Endothelial cell of umbilical vein (primary cell): ENCODE measurements around the gene KCNJ6. TPM values are rescaled to one million over a fixed set of nuclear protein-coding genes. Genes with fewer than 3 reads are reported as not detected.

ENCODE experiments used
- BruUV-seq: library from RNA; stranded (reverse); fragments of 400-500 nt; replicated peaks from 2 replicates; lab custom pipeline; 2021; lab: Mats Ljungman, UMichigan
- CTCF ChIA-PET: fragments of 300-600, 350-600 bp; sonication (Branson Sonifier 250); formaldehyde crosslinking; loops from one replicate; lab custom pipeline; 2021; ENCODE audit warnings: antibody characterized with exemption, inconsistent platforms; lab: Charles Lee
- POLR2A ChIA-PET: fragments of 300-600, 350-600 bp; sonication (Branson Sonifier 250); formaldehyde crosslinking; loops from one replicate; lab custom pipeline; 2021; ENCODE audit warnings: antibody characterized with exemption, inconsistent platforms; lab: Charles Lee
- DNase-seq: peaks from one replicate; pipeline ENCODE4 v3.0.0-alpha.2; 2011; ENCODE audit warnings: low read depth, low spot score
- FAIRE-seq: peaks from 2 replicates; lab custom pipeline; 2011; peaks lifted over from hg19 to GRCh38; lab: Jason Lieb, UNC
- H2AFZ ChIP-seq: 2 replicates; pipeline ENCODE4 v1.6.0; 2012; ENCODE audit warnings: low read depth, low read length, control low read depth, inconsistent platforms
- H3K27ac ChIP-seq: 2 replicates; pipeline ENCODE4 v1.5.1; 2011; ENCODE audit warnings: low read depth, mild to moderate bottlenecking, control low read depth, low read length, moderate library complexity; ENCODE audit not compliant: insufficient read depth
- H3K27me3 ChIP-seq, 2 experiments: 2 replicates each; pipeline versions ENCODE4 v1.6.0 to v1.6.1; 2011; ENCODE audit warnings: low read length in 2 of 2, mixed read lengths in 1 of 2; ENCODE audit not compliant: control insufficient read depth in 2 of 2, insufficient read depth in 2 of 2
- H3K36me3 ChIP-seq, 2 experiments: 2 replicates in 1 of 2; 3 replicates in 1 of 2; pipeline ENCODE4 v1.5.1; 2011; ENCODE audit warnings: low read length in 2 of 2, mild to moderate bottlenecking in 1 of 2, moderate library complexity in 1 of 2; ENCODE audit not compliant: control insufficient read depth in 2 of 2, insufficient read depth in 2 of 2; ENCODE audit errors: extremely low read depth in 1 of 2
- H3K4me1 ChIP-seq: 3 replicates; pipeline ENCODE4 v1.5.1; 2011; ENCODE audit warnings: mild to moderate bottlenecking, low read length; ENCODE audit not compliant: control insufficient read depth, insufficient read depth; ENCODE audit errors: extremely low read depth
- H3K4me2 ChIP-seq: 2 replicates; pipeline ENCODE4 v1.6.1; 2011; ENCODE audit warnings: low read length, control low read depth, mixed read lengths; ENCODE audit not compliant: insufficient read depth
- H3K4me3 ChIP-seq, 3 experiments: fragments of 200-600 bp in 1 of 3; sonication (generic), shearing (Covaris generic) in 1 of 3; replicated peaks in 1 of 3; 2 replicates each; pipeline ENCODE4 v1.5.1; 2011 to 2016; ENCODE audit warnings: control low read depth in 3 of 3, low read length in 3 of 3, mild to moderate bottlenecking in 2 of 3, inconsistent platforms in 1 of 3, low read depth in 1 of 3, moderate library complexity in 1 of 3; ENCODE audit not compliant: insufficient read depth in 1 of 3
- H3K79me2 ChIP-seq: 2 replicates; pipeline ENCODE4 v1.6.0; 2012; ENCODE audit warnings: low read length, inconsistent platforms; ENCODE audit not compliant: control insufficient read depth, insufficient read depth
- H3K9ac ChIP-seq: replicated peaks from 2 replicates; pipeline ENCODE3; 2011; ENCODE audit warnings: low read length, control low read depth; ENCODE audit not compliant: insufficient read depth; ENCODE audit errors: extremely low read depth
- H3K9me1 ChIP-seq: replicated peaks from 3 replicates; pipeline ENCODE4 v1.6.0; 2011; ENCODE audit warnings: mild to moderate bottlenecking, low read length; ENCODE audit not compliant: control insufficient read depth, insufficient read depth; ENCODE audit errors: extremely low read depth
- H3K9me3 ChIP-seq: replicated peaks from 2 replicates; pipeline ENCODE4 v1.5.1; 2012; ENCODE audit warnings: low read length, inconsistent platforms; ENCODE audit not compliant: control insufficient read depth, insufficient read depth
- H4K20me1 ChIP-seq: replicated peaks from 2 replicates; pipeline ENCODE3; 2011; ENCODE audit warnings: mild to moderate bottlenecking, low read length; ENCODE audit not compliant: control insufficient read depth, insufficient read depth; ENCODE audit errors: extremely low read depth
- EZH2 ChIP-seq: IDR thresholded peaks from 2 replicates; pipeline ENCODE4 v1.6.1; 2012; ENCODE audit warnings: borderline replicate concordance, low read depth, mild to moderate bottlenecking, moderate library complexity, low read length, inconsistent platforms; ENCODE audit not compliant: severe bottlenecking
- FOS ChIP-seq: IDR thresholded peaks from 2 replicates; pipeline ENCODE4 v1.6.1; 2011; ENCODE audit warnings: mild to moderate bottlenecking, low read length, moderate library complexity, borderline replicate concordance; ENCODE audit not compliant: insufficient read depth
- GATA2 ChIP-seq: IDR thresholded peaks from 2 replicates; pipeline ENCODE4 v1.7.0; 2011; ENCODE audit warnings: low read depth, mild to moderate bottlenecking, moderate library complexity, mixed read lengths, low read length; ENCODE audit not compliant: insufficient read length, insufficient read depth
- JUN ChIP-seq: IDR thresholded peaks from 2 replicates; pipeline ENCODE4 v1.6.1; 2011; ENCODE audit warnings: borderline replicate concordance, low read depth; ENCODE audit not compliant: insufficient read length, insufficient read depth
- MYC ChIP-seq: IDR thresholded peaks from one replicate; pipeline ENCODE4 v1.6.1; 2011; ENCODE audit warnings: mild to moderate bottlenecking, low read depth, low read length
- POLR2A ChIP-seq: IDR thresholded peaks from 2 replicates; pipeline ENCODE4 v1.6.1; 2012; ENCODE audit warnings: low read depth, mild to moderate bottlenecking, control low read depth, low read length
- POLR2AphosphoS5 ChIP-seq: IDR thresholded peaks from 2 replicates; pipeline ENCODE4 v1.6.1; 2012; ENCODE audit warnings: low read depth, mild to moderate bottlenecking, control low read depth, low read length, moderate library complexity; ENCODE audit not compliant: insufficient read depth
- dilution Hi-C: fragments of 300-500 bp; cut with MboI; formaldehyde crosslinking; loops from one replicate; pipeline ENCODE4 v1.15.0; 2019; ENCODE audit warnings: low sequenced_read_pairs; ENCODE audit not compliant: extremely low pct_ligation_motif_present
- intact Hi-C: fragments of 100-400 bp; cut with micrococcal nuclease; formaldehyde crosslinking; loops from one replicate; pipeline ENCODE4 v1.10.0; 2022
- polyA plus RNA-seq, 4 experiments: library from polyadenylated mRNA; depleted of rRNA in 3 of 4; stranded (reverse) in 3 of 4; unstranded in 1 of 4; fragments of >200 nt; gene quantifications; 2 replicates each; pipeline versions ENCODE4 v1.2.1 to v1.2.3, GENCODE V29; 2011 to 2012; ENCODE audit warnings: missing spikeins in 1 of 4
- total RNA-seq: library from RNA; stranded (reverse); gene quantifications from 2 replicates; pipeline ENCODE4 v1.2.3, GENCODE V29; 2021
- TF ChIP-seq, protein P1 (sequence below), 2 donors: IDR thresholded peaks; 1 replicate in 1 of 2; 2 replicates in 1 of 2; pipeline ENCODE4 v1.5.1; 2011; ENCODE audit warnings: low read length in 2 of 2, mild to moderate bottlenecking in 2 of 2, moderate library complexity in 2 of 2, control low read depth in 1 of 2, inconsistent platforms in 1 of 2, low read depth in 1 of 2; ENCODE audit not compliant: insufficient read depth in 1 of 2; ENCODE audit errors: extremely low read depth in 1 of 2
- TF ChIP-seq, protein P2 (sequence below): IDR thresholded peaks from 2 replicates; pipeline ENCODE4 v1.6.1; 2011; ENCODE audit not compliant: insufficient read depth, insufficient read length

The KCNJ6 gene
- total and polyA plus RNA-seq, 2 donors (not counting 3 experiments of a cell fraction or from before 2014, with no cell fraction given) = not detected

DNA sequence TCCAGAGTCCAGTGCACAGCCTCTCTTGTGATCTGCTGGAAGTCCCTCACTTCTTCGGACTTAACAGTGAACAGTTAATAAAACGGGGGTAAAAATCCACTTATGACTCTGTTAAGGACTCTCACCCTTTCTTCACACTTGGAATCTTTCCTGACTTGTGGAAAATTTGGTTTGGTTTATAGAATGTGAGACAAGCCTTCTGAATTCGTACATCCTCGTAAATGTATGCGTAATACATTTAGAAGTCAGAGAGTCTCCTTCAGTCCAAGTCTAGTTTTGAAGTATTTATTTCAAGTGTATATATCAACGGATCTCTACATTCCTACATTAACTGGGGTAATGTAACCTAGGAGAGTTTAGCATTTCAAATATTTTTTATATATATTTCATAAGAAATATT is 270.4 kb downstream of the KCNJ6 start:
- H2AFZ ChIP-seq = no peak overlapping the region
- POLR2A ChIA-PET = interaction anchor here (0.6 kb wide), 1 partner anchor 82 kb away, joined by 3 read pairs; no protein-coding TSS in a partner anchor
- H3K9ac ChIP-seq = no peak overlapping the region
- no peaks in the 10 kb centered on the region for H3K9me1 ChIP-seq
- FAIRE-seq = no peak
- CTCF ChIA-PET = interaction anchor here (1.2 to 1.9 kb wide), 2 partner anchors 29 to 149 kb away, joined by 4 to 5 read pairs; no protein-coding TSS in a partner anchor
- H3K79me2 ChIP-seq = no peaks in the 10 kb centered on the region
- DNase-seq = no peak
- no peaks in the 10 kb centered on the region for H3K27me3 ChIP-seq
- BruUV-seq = no TSS peak
- intact Hi-C loops = loop anchor here (5.0 to 10.0 kb wide), 2 partner anchors 181 to 279 kb away; partner anchors contain the start of gene DYRK1A
- H3K4me2 ChIP-seq = no peak overlapping the region
- H3K27ac ChIP-seq = peak overlapping the region; percentile 84
- peaks cover 33% of the 10 kb centered on the region for H3K4me1 ChIP-seq
- no peaks in the 10 kb centered on the region for H3K36me3 ChIP-seq
- H3K9me3 ChIP-seq = no peaks in the 10 kb centered on the region
- no peak for TF ChIP-seq FOS
- no peak for TF ChIP-seq POLR2AphosphoS5
- TF ChIP-seq, protein P1, sequence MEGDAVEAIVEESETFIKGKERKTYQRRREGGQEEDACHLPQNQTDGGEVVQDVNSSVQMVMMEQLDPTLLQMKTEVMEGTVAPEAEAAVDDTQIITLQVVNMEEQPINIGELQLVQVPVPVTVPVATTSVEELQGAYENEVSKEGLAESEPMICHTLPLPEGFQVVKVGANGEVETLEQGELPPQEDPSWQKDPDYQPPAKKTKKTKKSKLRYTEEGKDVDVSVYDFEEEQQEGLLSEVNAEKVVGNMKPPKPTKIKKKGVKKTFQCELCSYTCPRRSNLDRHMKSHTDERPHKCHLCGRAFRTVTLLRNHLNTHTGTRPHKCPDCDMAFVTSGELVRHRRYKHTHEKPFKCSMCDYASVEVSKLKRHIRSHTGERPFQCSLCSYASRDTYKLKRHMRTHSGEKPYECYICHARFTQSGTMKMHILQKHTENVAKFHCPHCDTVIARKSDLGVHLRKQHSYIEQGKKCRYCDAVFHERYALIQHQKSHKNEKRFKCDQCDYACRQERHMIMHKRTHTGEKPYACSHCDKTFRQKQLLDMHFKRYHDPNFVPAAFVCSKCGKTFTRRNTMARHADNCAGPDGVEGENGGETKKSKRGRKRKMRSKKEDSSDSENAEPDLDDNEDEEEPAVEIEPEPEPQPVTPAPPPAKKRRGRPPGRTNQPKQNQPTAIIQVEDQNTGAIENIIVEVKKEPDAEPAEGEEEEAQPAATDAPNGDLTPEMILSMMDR (IDR thresholded peaks at IDR 0.05; ENCODE audit: extremely low read depth in 1 of 2, insufficient read depth in 1 of 2, low read depth in 1 of 2, low read length in 2 of 2) = no peak
- no peaks in the 10 kb centered on the region for H4K20me1 ChIP-seq
- dilution Hi-C loops = no loop called here
- H3K4me3 ChIP-seq = no peak overlapping the region

DNA sequence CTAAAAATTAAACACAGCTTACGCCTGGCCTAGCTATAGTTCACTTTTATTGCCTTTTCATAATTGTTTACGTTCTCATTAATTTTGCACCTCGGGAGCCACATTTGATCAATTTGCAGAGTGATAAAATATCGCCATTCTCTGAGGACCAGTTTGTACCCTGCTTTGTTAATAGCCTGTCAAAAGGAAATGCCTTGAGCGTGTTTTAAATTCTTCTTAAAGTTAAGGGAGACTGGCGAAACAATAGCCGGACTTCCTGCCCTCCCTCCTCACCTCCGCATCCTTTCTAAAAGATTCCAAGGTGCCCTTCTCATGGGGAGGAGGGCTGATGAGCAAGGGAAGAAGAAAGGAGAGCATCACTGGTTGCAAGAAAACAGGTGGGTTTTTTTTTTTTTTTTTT is 271.6 kb downstream of the KCNJ6 start:
- H3K79me2 ChIP-seq = no peaks in the 10 kb centered on the region
- no peaks in the 10 kb centered on the region for H3K9me3 ChIP-seq
- peak overlapping the region; percentile 92 for H3K4me2 ChIP-seq
- peak overlapping the region in 1 of 3 experiments; percentile 43 for H3K4me3 ChIP-seq
- intact Hi-C loops = loop anchor here (1.0 to 10.0 kb wide), 4 partner anchors 15 to 277 kb away; partner anchors contain the start of gene DYRK1A
- H3K27ac ChIP-seq = peak overlapping the region; percentile 84
- dilution Hi-C loops = no loop called here
- no peaks in the 10 kb centered on the region for H3K36me3 ChIP-seq
- H4K20me1 ChIP-seq = no peaks in the 10 kb centered on the region
- H3K27me3 ChIP-seq = no peaks in the 10 kb centered on the region
- peak overlapping the region; percentile 23 for H2AFZ ChIP-seq
- DNase-seq (peak; percentile 80), FAIRE-seq (peak; percentile 89)
- ChIA-PET CTCF (interaction anchor here (0.7 to 1.9 kb wide), 3 partner anchors 8 to 148 kb away, joined by 3 to 5 read pairs (median 3); no protein-coding TSS in a partner anchor), POLR2A (no interaction called here)
- no peaks in the 10 kb centered on the region for H3K9me1 ChIP-seq
- H3K9ac ChIP-seq = peak overlapping the region; percentile 52
- H3K4me1 ChIP-seq = peaks cover 39% of the 10 kb centered on the region
- BruUV-seq = no TSS peak
- TF ChIP-seq JUN (peak; percentile 38), EZH2 (no peak), POLR2A (no peak), MYC (no peak), POLR2AphosphoS5 (peak; percentile 75), FOS (peak; percentile 33), GATA2 (peak; percentile 63)
- TF ChIP-seq, protein P2, sequence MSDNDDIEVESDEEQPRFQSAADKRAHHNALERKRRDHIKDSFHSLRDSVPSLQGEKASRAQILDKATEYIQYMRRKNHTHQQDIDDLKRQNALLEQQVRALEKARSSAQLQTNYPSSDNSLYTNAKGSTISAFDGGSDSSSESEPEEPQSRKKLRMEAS = no peak
- TF ChIP-seq, protein P1 (IDR thresholded peaks at IDR 0.05; ENCODE audit: extremely low read depth in 1 of 2, insufficient read depth in 1 of 2, low read depth in 1 of 2, low read length in 2 of 2) = no peak
